Memory B cell (primary cell): ENCODE data around the gene PZP.

Experiments
- ATAC-seq: fragments of 150-1000 bp; cut with Tn5 transposase; 2 replicates; pipeline ENCODE4 v1.10.0; 2021; ENCODE audit warnings: low read depth, mild to moderate bottlenecking, moderate library complexity
- DNase-seq, 2 donors: peaks; one replicate each; pipeline ENCODE4 v3.0.0; 2022; ENCODE audit warnings: low spot score in 2 of 2
- H3K27ac Mint-ChIP-seq: one replicate; pipeline ENCODE4 v1.8.0; 2022; ENCODE audit warnings: mild to moderate bottlenecking, moderate library complexity, mixed read lengths
- H3K27me3 Mint-ChIP-seq: one replicate; pipeline ENCODE4 v1.8.0; 2022; ENCODE audit warnings: mixed read lengths
- H3K36me3 Mint-ChIP-seq: one replicate; pipeline ENCODE4 v1.8.0; 2022; ENCODE audit warnings: mild to moderate bottlenecking, mixed read lengths
- H3K4me1 Mint-ChIP-seq: one replicate; pipeline ENCODE4 v1.8.0; 2022; ENCODE audit warnings: mixed read lengths
- H3K4me3 Mint-ChIP-seq: one replicate; pipeline ENCODE4 v1.8.0; 2022; ENCODE audit warnings: mild to moderate bottlenecking, moderate library complexity, mixed read lengths
- H3K9me3 Mint-ChIP-seq: one replicate; pipeline ENCODE4 v1.8.0; 2022; ENCODE audit warnings: mixed read lengths

Gene PZP

DNA sequence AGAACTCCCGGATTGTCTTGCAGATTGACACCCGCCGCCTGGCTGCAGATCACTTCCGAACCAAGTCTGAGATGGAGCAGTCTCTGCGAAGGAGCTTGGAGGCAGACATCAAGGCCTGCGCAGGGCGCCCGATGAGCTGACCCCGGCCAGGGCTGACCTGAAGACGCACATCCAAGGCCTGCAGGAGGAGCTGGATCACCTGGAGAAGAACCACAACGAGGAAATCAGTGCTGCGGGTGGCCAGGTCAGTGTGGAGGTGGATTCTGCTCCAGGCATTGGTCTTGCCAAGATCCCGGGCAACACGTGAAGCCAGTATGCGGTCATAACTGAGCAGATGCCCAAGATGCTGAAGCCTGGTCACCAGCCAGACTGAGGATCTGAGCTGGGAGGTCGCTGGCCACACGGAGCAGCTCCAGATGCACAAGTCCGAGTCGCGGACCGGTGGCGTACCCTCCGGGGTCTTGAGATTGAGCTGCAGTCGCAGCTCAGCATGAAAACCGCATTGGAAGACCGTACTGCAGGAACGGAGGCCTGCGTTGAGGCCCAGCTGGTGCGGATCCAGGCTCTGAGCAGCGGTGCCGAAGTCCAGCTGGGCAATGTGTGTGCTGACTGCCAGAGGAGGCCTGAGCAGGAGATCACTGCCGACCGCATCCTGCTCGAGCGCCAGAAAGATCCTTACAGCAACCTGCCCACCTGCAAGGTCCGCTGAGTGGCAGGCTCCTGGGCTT lies 80.1 kb downstream of the PZP start:
- no peaks in the 10 kb centered on the region for H3K4me1 Mint-ChIP-seq
- H3K9me3 Mint-ChIP-seq, result peaks cover 3% of the 10 kb centered on the region
- no peak for DNase-seq
- no peak for ATAC-seq
- H3K36me3 Mint-ChIP-seq, result peaks cover 2% of the 10 kb centered on the region
- H3K27me3 Mint-ChIP-seq, result peaks cover 3% of the 10 kb centered on the region
- H3K27ac Mint-ChIP-seq, result no peak overlapping the region
- H3K4me3 Mint-ChIP-seq, result no peak overlapping the region

DNA sequence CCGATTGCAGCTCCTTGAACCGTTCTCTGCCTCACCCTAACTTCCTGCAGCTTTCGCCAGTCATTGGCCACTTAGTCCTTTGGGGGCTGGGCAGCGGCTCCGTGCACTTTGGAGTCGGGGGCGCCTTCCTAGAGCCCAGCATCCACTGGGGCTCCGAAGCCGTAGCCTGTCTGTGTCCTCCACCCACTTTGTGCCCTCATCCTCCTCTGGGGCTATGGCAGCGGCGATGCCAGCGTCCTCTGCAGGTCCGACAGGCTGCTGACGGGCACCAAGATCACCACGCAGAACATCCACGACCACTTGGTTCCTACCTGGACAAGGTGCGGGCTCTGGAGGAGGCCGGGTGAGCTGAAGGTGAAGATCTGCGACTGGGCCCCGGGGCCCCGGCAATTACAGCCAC lies 80.7 kb downstream of the PZP start:
- H3K4me1 Mint-ChIP-seq, result no peaks in the 10 kb centered on the region
- H3K9me3 Mint-ChIP-seq, result peaks cover 3% of the 10 kb centered on the region
- no peak overlapping the region for H3K27ac Mint-ChIP-seq
- ATAC-seq (no peak), DNase-seq (no peak)
- H3K27me3 Mint-ChIP-seq, result peaks cover 3% of the 10 kb centered on the region
- peaks cover 2% of the 10 kb centered on the region for H3K36me3 Mint-ChIP-seq
- no peak overlapping the region for H3K4me3 Mint-ChIP-seq

DNA sequence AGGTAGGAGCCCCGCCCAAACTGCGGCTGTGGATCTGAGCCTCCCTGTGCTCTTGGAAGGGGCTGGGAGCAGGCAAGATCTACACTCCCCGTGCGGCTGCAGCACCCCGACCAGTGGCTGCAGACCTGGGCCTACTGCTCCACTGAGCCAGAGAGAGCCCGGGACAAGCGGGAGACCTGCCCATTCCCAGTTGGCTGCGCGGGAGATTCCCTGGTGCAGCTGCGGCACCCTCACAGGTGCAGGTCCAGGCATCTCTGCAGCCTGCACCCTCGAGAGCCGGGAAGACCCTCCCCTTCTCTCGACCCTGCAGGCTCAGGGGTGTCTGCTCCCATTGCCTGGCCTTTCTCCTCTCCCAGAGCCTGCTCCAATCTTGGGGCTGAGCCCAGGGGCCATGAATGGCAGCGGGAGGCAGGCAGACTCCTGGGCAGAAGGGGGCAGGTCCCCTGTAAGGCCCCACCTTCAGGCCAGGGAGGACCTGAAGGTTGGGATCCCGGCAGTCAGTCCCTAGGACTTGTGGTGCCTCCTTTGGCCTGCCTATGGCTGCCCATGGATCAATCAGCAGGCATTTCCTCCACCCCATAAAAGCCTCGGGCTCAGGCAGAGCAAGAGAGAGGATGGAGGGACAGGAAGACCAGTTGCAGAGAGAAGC lies 83.7 kb downstream of the PZP start:
- ATAC-seq (no peak), DNase-seq (no peak)
- peaks cover under 1% of the 10 kb centered on the region for H3K27me3 Mint-ChIP-seq
- H3K4me3 Mint-ChIP-seq, result no peak overlapping the region
- H3K9me3 Mint-ChIP-seq, result no peaks in the 10 kb centered on the region
- H3K4me1 Mint-ChIP-seq, result no peaks in the 10 kb centered on the region
- no peak overlapping the region for H3K27ac Mint-ChIP-seq
- H3K36me3 Mint-ChIP-seq, result no peaks in the 10 kb centered on the region

DNA sequence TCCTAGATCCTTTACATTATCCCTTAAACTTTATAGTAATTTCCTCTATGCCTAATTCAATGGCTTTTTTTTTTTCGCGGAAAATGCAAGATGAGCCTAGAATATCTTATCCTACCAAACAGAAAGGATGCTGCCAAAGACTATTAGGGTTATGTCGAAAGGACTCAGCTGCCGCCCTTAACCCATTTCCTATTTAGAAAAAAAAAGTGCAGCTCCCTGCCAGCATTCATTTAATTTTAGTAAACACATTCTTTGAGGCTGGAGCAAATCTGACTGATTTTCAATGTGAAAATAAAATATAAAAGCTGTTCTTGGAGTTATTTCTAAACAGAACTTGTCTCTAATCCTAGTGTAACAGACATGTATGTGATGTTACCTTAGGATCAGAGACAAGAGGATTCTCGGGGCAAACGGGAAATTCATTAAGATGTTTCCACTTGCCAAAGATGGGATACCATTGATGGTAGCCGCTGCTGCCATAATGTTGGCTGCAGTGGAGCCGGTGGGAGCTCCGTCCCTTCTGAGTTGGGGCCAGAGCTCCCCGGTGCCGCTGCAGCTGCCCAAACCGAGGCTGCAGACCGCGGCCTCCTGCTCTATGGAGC lies 84.3 kb downstream of the PZP start:
- H3K27me3 Mint-ChIP-seq, result peaks cover 4% of the 10 kb centered on the region
- no peak for ATAC-seq
- H3K9me3 Mint-ChIP-seq, result no peaks in the 10 kb centered on the region
- no peaks in the 10 kb centered on the region for H3K36me3 Mint-ChIP-seq
- no peak for DNase-seq
- H3K4me3 Mint-ChIP-seq, result no peak overlapping the region
- H3K27ac Mint-ChIP-seq, result no peak overlapping the region
- no peaks in the 10 kb centered on the region for H3K4me1 Mint-ChIP-seq

DNA sequence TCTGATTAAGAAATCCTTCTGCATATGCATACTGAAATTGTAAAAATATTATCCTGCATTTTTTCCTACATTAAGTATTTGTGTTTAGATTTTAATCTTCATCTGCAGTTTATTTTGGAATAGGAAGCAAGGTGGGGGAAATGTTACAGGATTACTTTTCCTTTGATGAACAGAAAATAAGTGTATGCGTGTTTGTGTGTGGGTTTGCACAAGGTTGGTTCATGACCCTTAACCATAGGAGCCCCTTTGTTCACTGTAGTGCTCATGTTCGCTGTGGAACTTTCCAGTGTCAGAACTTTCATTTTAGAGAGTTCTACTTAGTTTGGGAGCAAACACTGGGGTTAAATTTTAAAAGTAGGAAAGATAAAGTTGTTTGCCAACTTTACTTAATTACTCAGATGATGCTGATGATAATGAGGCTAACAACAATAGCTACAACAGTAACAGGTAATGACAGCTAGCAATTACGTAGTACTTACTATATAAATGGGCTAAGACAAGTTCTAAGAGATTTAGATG lies 86.0 kb downstream of the PZP start:
- peaks cover 3% of the 10 kb centered on the region for H3K4me1 Mint-ChIP-seq
- peaks cover 8% of the 10 kb centered on the region for H3K27me3 Mint-ChIP-seq
- H3K9me3 Mint-ChIP-seq, result no peaks in the 10 kb centered on the region
- ATAC-seq (no peak), DNase-seq (no peak)
- H3K36me3 Mint-ChIP-seq, result no peaks in the 10 kb centered on the region
- no peak overlapping the region for H3K27ac Mint-ChIP-seq
- H3K4me3 Mint-ChIP-seq, result no peak overlapping the region

DNA sequence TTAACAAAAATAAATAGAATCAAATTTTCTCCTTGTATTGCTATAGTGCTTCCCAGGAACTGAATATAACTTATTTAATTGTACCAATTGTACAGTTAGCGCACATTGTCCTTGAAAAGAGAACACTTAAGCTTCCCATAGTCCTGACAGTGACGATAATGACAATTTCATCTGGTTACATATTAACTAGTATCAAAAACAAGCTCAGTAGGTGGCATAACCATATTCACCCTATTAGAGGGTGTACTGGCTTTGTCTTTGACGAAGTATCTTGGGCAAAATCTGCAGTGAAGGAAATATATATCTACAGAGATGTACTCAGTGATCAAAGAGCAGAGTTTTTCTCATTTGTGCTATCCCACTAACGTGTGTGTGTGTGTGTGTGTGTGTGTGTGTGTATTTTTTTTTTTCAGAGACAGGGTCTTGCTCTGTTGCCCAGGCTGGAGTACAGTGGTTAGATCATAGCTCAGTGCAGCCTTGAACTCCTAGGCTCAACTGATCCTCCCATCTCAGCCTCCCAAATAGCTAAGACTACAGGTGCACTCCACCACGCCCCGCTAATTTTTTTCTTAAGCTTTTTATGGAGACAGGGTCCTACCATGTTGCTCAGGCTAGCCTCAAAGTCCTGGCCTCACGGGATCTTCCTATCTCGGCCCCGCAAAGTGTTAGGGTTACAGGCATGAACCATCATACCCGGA lies 87.6 kb downstream of the PZP start:
- Mint-ChIP-seq H3K4me1 (peaks cover 11% of the 10 kb centered on the region), H3K27ac (no peak overlapping the region), H3K9me3 (no peaks in the 10 kb centered on the region), H3K36me3 (no peaks in the 10 kb centered on the region), H3K4me3 (no peak overlapping the region), H3K27me3 (peaks cover 8% of the 10 kb centered on the region)
- ATAC-seq, result no peak
- DNase-seq, result no peak

DNA sequence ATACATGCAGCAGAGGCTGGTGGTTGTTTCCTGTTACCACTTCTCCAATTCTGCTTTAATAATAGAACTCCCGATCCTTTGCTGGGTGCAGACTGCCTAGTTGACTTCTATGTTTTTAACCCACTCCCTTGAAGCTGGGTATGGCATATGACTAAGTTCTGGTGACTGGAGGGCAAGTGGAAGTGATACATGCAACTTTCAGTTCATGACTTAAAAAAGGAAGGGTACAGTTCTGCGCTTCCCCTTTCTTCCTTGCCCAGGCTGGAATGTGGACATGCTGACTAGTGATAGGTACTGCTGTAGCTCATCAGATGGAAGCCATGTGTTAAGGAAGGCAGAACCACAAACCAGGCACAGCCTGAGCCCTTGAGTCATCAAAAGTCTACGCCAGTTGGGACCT lies 90.0 kb downstream of the PZP start:
- H3K36me3 Mint-ChIP-seq, result no peaks in the 10 kb centered on the region
- peaks cover 11% of the 10 kb centered on the region for H3K4me1 Mint-ChIP-seq
- H3K27me3 Mint-ChIP-seq, result peaks cover 8% of the 10 kb centered on the region
- ATAC-seq (peak; percentile 61), DNase-seq (no peak)
- no peaks in the 10 kb centered on the region for H3K9me3 Mint-ChIP-seq
- H3K27ac Mint-ChIP-seq, result no peak overlapping the region
- no peak overlapping the region for H3K4me3 Mint-ChIP-seq

DNA sequence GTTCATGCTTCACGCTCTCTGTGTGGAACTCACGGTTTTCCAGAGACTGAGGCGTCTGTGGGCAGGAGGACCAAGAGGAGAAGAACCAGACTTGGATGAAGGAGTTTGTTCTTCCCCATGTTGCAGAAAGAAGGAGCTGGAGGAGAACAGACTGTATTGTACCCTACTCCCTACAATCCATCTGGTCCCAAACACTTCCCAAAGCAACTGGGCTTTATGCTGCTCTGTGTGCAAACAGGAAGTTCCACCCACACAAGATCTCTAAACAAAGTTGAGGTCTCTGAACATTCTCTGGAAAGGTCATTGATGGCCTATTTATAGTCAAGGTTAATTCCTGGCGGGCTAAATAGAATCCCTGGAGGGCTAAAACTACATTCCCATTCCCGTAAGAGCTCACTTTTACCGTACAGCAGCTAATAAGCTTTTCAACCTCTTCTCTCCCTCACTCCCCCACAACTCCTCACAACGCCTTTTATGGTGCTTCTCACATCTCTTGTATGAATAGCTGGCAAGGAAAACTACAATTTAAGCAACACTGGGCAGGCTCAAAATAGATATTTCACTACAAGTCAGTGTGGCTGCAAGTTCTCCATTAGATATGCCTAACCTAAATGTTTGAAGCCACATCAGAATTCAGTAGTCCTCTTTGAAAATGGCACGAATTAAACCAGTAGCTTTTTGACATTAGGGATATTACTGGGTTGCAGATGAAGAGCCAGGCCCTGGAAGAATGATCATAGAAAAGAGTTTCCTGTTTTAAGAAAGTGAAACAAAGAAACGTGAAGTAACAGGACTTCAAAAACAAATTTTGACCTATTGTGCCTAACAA lies 92.2 kb downstream of the PZP start, which contains the start of gene A2M:
A2M (minus strand) TSS at position 189 of the 829 bp plus-strand sequence; CDS start at position 119, 70 bp downstream.
- DNase-seq (no peak), ATAC-seq (no peak)
- Mint-ChIP-seq H3K4me1 (peaks cover 11% of the 10 kb centered on the region), H3K27ac (no peak within 1 kb of the TSS), H3K4me3 (no peak within 1 kb of the TSS), H3K9me3 (no peaks in the 10 kb centered on the region), H3K27me3 (peaks cover 10% of the 10 kb centered on the region), H3K36me3 (no peaks in the 10 kb centered on the region)

DNA sequence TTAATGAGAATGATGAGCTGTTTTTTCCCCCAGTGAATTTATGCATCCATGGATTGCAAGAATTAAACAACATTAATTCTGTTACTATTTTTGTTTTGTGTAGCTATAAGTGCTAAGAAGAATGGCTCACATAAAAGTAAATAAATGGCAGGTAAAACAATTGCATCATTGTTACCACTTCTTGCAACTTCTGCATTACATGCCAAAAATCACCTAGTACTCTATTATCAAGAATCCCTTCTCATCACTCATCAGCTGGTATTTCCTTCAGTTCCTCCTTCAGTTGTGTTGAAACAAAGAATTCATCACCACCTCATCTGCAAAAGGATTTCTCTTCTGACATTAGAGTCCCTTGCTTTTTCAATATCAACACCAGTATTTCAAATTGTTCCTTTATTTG lies 93.2 kb downstream of the PZP start:
- H3K9me3 Mint-ChIP-seq, result no peaks in the 10 kb centered on the region
- H3K4me3 Mint-ChIP-seq, result no peak overlapping the region
- peaks cover 10% of the 10 kb centered on the region for H3K27me3 Mint-ChIP-seq
- no peak overlapping the region for H3K27ac Mint-ChIP-seq
- no peak for ATAC-seq
- H3K4me1 Mint-ChIP-seq, result peaks cover 11% of the 10 kb centered on the region
- DNase-seq, result no peak
- no peaks in the 10 kb centered on the region for H3K36me3 Mint-ChIP-seq

DNA sequence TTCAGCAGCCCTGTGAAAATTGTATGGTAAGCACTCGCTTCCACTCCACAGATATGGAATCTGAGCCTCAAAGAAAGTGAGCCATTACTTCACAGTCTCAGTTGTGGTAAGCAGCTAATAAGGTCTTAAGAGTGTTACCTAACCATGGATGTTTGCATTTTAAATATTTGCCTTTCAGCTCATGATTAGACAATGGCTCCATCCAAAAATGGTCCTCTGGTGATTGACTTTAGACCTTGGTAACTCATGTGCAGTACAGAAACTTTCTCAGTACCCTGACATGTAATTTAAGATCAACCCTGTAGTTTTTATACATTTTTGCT lies 94.2 kb downstream of the PZP start:
- Mint-ChIP-seq H3K27ac (no peak overlapping the region), H3K27me3 (peaks cover 6% of the 10 kb centered on the region), H3K9me3 (no peaks in the 10 kb centered on the region), H3K4me1 (peaks cover 11% of the 10 kb centered on the region), H3K4me3 (no peak overlapping the region), H3K36me3 (no peaks in the 10 kb centered on the region)
- ATAC-seq, result no peak
- no peak for DNase-seq

DNA sequence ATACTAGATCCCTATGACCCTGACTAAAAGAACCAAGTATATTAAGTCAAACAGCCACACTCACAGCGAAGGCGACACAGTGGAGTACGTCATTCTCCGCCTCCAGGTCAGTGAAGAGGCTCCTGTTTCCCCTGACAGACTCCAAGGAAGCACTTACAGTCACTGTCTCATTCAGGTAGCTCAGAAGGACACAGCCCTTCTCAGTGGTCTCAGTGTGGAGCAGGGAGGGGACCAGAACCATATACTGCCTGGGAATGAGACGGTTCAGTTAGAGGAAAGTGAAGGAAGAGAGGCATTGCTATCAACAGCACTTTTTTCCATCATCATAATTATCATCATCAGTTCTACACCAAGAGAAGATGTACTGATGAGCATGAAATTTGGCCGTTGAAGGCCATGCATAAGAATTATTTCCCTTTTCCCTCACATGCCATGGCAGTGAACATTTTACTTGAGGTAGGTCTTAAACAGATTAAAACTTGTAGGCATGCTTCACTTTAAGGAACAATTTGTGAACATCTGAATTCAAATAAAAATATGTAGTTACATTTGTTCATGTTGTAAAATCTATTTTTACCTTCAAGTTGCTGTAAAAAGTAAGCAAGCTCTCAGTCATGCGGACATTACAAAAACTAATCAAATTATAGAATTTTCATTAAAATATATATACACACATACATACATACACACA lies 94.8 kb downstream of the PZP start:
- peaks cover 11% of the 10 kb centered on the region for H3K4me1 Mint-ChIP-seq
- no peak for ATAC-seq

DNA sequence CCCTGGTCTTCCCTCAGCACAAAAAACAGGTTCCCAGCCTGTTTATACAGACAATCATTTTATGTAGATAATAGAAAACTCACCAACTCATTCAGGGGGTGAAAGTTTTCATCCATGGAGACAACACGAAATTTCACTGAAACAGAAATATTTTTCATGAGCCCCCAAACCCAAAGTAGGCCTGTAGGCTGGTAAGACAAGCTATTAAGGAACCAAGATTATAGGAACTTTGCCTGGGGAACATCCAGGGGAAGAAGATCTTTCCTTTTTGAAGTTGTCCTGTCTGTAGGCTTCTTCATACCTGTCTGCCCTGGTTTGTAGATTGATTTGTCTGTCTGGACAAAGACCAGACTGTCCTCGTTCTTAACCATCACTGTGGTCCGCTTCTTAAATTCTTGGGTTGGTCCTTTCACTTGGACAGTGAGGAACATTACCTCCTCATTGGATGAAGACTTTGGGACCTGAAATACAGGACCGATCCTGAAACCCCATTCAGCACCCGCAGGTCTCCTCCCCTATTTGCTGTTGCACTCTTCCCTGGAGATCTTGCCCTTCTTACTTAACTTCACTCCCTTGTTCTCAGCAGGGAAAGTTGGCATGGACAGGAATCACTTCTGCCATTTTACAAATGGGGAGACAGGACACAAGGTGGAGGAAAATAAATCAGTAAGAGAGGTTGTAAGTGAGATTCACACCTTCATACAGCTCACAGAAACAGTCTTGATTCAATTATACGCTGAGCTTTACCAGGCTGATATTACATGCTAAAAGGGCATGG lies 95.9 kb downstream of the PZP start:
- ATAC-seq (no peak), DNase-seq (no peak)
- Mint-ChIP-seq H3K36me3 (no peaks in the 10 kb centered on the region), H3K27me3 (peaks cover 3% of the 10 kb centered on the region), H3K4me1 (peaks cover 9% of the 10 kb centered on the region), H3K27ac (no peak overlapping the region), H3K9me3 (no peaks in the 10 kb centered on the region), H3K4me3 (no peak overlapping the region)

More for the DNA sequence above, 94.8 kb downstream of the PZP start:
- no peak overlapping the region for H3K4me3 Mint-ChIP-seq
- H3K27me3 Mint-ChIP-seq, result peaks cover 5% of the 10 kb centered on the region
- no peaks in the 10 kb centered on the region for H3K9me3 Mint-ChIP-seq
- H3K36me3 Mint-ChIP-seq, result no peaks in the 10 kb centered on the region
- H3K27ac Mint-ChIP-seq, result no peak overlapping the region
- no peak for DNase-seq
